ENCODE data around the gene C2CD2. TPM values are rescaled to one million over a fixed set of nuclear protein-coding genes. Genes with fewer than 3 reads are reported as not detected.

C2CD2 gene
- total and polyA plus RNA-seq, 8 donors, result 7.9 to 16.8 (median 11.3) TPM

- WGBS, 2 donors, result 84 to 91% methylated on average over 17 of the region's 17 CpGs
- Histone ChIP-seq H3K4me1 (no peaks in the 10 kb centered on the region), H3K9me3 (no peaks in the 10 kb centered on the region), H3K27ac (no peak overlapping the region), H3K4me3 (no peak overlapping the region), H3K36me3 (no peaks in the 10 kb centered on the region), H3K27me3 (no peaks in the 10 kb centered on the region)
- ATAC-seq (no peak), FAIRE-seq (no peak), DNase-seq (peak in 1 of 6 donors; percentile 6)
- intact Hi-C loops (cut with DNase I), result no loop called here
- no peak for TF ChIP-seq CTCF (IDR thresholded peaks at IDR 0.05)
Observed at GRCh38 chr21:41975391-41976272, 21.8 kb upstream of the C2CD2 start.

GRCh38 chr21:41974752-41975053 lies 20.9 kb upstream of the C2CD2 start:
- no peak for TF ChIP-seq CTCF (IDR thresholded peaks at IDR 0.05)
- Histone ChIP-seq H3K4me3 (no peak overlapping the region), H3K27me3 (no peaks in the 10 kb centered on the region), H3K27ac (no peak overlapping the region), H3K4me1 (no peaks in the 10 kb centered on the region), H3K9me3 (no peaks in the 10 kb centered on the region), H3K36me3 (no peaks in the 10 kb centered on the region)
- FAIRE-seq, result no peak
- no peak for DNase-seq
- 78 to 80% methylated on average over 4 of the region's 4 CpGs for whole genome bisulfite sequencing, 2 donors
- no peak for ATAC-seq
- intact Hi-C loops (cut with DNase I), result no loop called here

GRCh38 chr21:41973861-41974751 lies 20.3 kb upstream of the C2CD2 start:
- Histone ChIP-seq H3K36me3 (no peaks in the 10 kb centered on the region), H3K4me3 (no peak overlapping the region), H3K27me3 (no peaks in the 10 kb centered on the region), H3K27ac (no peak overlapping the region), H3K9me3 (no peaks in the 10 kb centered on the region), H3K4me1 (no peaks in the 10 kb centered on the region)
- 77 to 86% methylated on average over 14 of the region's 14 CpGs for WGBS, 2 donors
- DNase-seq, result peak in 1 of 6 donors; percentile 5
- no peak for FAIRE-seq
- peak in 1 of 4 donors; percentile 29 for ATAC-seq
- TF ChIP-seq CTCF (IDR thresholded peaks at IDR 0.05), result no peak
- intact Hi-C loops (cut with DNase I), result no loop called here

- FAIRE-seq (no peak), DNase-seq (peak in 1 of 6 donors; percentile 6)
- intact Hi-C loops (cut with DNase I), result no loop called here
Observed at GRCh38 chr21:41973427-41973831, 19.6 kb upstream of the C2CD2 start.

More at GRCh38 chr21:41973427-41973831, 19.6 kb upstream of the C2CD2 start:
- H3K27me3 ChIP-seq, result no peaks in the 10 kb centered on the region
- ATAC-seq, result no peak
- no peaks in the 10 kb centered on the region for H3K36me3 ChIP-seq
- TF ChIP-seq CTCF (IDR thresholded peaks at IDR 0.05), result no peak
- no peak overlapping the region for H3K27ac ChIP-seq
- no peaks in the 10 kb centered on the region for H3K4me1 ChIP-seq
- H3K9me3 ChIP-seq, result no peaks in the 10 kb centered on the region
- WGBS, 2 donors, result 73 to 81% methylated on average over 15 of the region's 15 CpGs
- no peak overlapping the region for H3K4me3 ChIP-seq
